GM12875 (cell line): ENCODE data around the gene NCBP1.
"Not testable (repeated sequence)": the region's sequence is repeated elsewhere in the genome, so short reads cannot be mapped to it uniquely, and the experiment has no call there.

Experiments used
- H3K4me3 ChIP-seq: one replicate; pipeline ENCODE4 v1.5.1; 2011; ENCODE audit warnings: low read depth, low read length, control low read depth
- CTCF ChIP-seq: IDR thresholded peaks from 2 replicates; pipeline ENCODE4 v1.5.1; 2011; ENCODE audit warnings: low read depth, mild to moderate bottlenecking, control low read depth, inconsistent platforms, low read length, moderate library complexity, borderline replicate concordance; ENCODE audit not compliant: insufficient read depth

NCBP1 gene

GRCh38 chr9:97696803-97697601, 63.4 kb downstream of the NCBP1 start, which contains the start of gene XPA:
XPA (minus strand) TSS chr9:97697340; CDS start chr9:97697292, 48 bp downstream.
- TF ChIP-seq CTCF: no peak
- peak within 1 kb of the TSS; percentile 85 for H3K4me3 ChIP-seq

- H3K4me3 ChIP-seq: no peak overlapping the region
- no peak for TF ChIP-seq CTCF
Measured at GRCh38 chr9:97697837-97698236, 64.2 kb downstream of the NCBP1 start.

GRCh38 chr9:97698865-97699264, 65.2 kb downstream of the NCBP1 start:
- no peak for TF ChIP-seq CTCF
- no peak overlapping the region for H3K4me3 ChIP-seq

GRCh38 chr9:97699281-97699680, 65.7 kb downstream of the NCBP1 start:
- H3K4me3 ChIP-seq: not testable (repeated sequence)

- not testable (repeated sequence) for H3K4me3 ChIP-seq
Measured at GRCh38 chr9:97699824-97700223, 66.2 kb downstream of the NCBP1 start.

GRCh38 chr9:97703437-97704344, 70.1 kb downstream of the NCBP1 start:
- no peak for TF ChIP-seq CTCF

GRCh38 chr9:97704345-97704677, 70.7 kb downstream of the NCBP1 start:
- H3K4me3 ChIP-seq: no peak overlapping the region
- no peak for TF ChIP-seq CTCF

More at GRCh38 chr9:97703437-97704344, 70.1 kb downstream of the NCBP1 start:
- no peak overlapping the region for H3K4me3 ChIP-seq

- no peak overlapping the region for H3K4me3 ChIP-seq
- TF ChIP-seq CTCF: no peak
Measured at GRCh38 chr9:97704851-97705250, 71.2 kb downstream of the NCBP1 start.
